ENCODE results near the gene CHRNA3.

CHRNA3 gene

GRCh38 chr15:78620527-78621421 lies at the start of gene CHRNA3:
Gene CHRNA3, minus strand, starts transcription at chr15:78620996. Its CDS starts 202 bp downstream, at chr15:78620794.
- H3K4me3 ChIP-seq (ENCODE audit: low read length): peak within 1 kb of the TSS; percentile 56
- no peak within 1 kb of the TSS for H3K9ac ChIP-seq (ENCODE audit: low read length)
- H3K27ac ChIP-seq (ENCODE audit: low read length): no peak within 1 kb of the TSS
- no peaks in the 10 kb centered on the region for H3K4me1 ChIP-seq (ENCODE audit: control insufficient read depth, low read depth, low read length)
- H3K27me3 ChIP-seq (ENCODE audit: control insufficient read depth, insufficient read depth, low read length): peaks cover 44% of the 10 kb centered on the region
- H3K9me3 ChIP-seq (ENCODE audit: control insufficient read depth, low read depth, low read length): no peaks in the 10 kb centered on the region
- no peaks in the 10 kb centered on the region for H3K36me3 ChIP-seq (ENCODE audit: control insufficient read depth, low read depth, low read length)

- Histone ChIP-seq H3K36me3 (ENCODE audit: control insufficient read depth, low read depth, low read length) (no peaks in the 10 kb centered on the region), H3K9me3 (ENCODE audit: control insufficient read depth, low read depth, low read length) (no peaks in the 10 kb centered on the region), H3K4me1 (ENCODE audit: control insufficient read depth, low read depth, low read length) (peaks cover 29% of the 10 kb centered on the region), H3K27me3 (ENCODE audit: control insufficient read depth, insufficient read depth, low read length) (peaks cover 4% of the 10 kb centered on the region), H3K27ac (ENCODE audit: low read length) (no peak overlapping the region), H3K9ac (ENCODE audit: low read length) (no peak overlapping the region), H3K4me3 (ENCODE audit: low read length) (no peak overlapping the region)
These were observed 48.2 kb upstream of the CHRNA3 start for GRCh38 chr15:78668987-78669386.

- peaks cover 4% of the 10 kb centered on the region for H3K27me3 ChIP-seq (ENCODE audit: control insufficient read depth, insufficient read depth, low read length)
- H3K27ac ChIP-seq (ENCODE audit: low read length): no peak overlapping the region
- no peaks in the 10 kb centered on the region for H3K36me3 ChIP-seq (ENCODE audit: control insufficient read depth, low read depth, low read length)
- H3K4me3 ChIP-seq (ENCODE audit: low read length): no peak overlapping the region
- peaks cover 22% of the 10 kb centered on the region for H3K4me1 ChIP-seq (ENCODE audit: control insufficient read depth, low read depth, low read length)
- H3K9me3 ChIP-seq (ENCODE audit: control insufficient read depth, low read depth, low read length): no peaks in the 10 kb centered on the region
- no peak overlapping the region for H3K9ac ChIP-seq (ENCODE audit: low read length)
These were observed 46.9 kb upstream of the CHRNA3 start for GRCh38 chr15:78667578-78668236.

DNA sequence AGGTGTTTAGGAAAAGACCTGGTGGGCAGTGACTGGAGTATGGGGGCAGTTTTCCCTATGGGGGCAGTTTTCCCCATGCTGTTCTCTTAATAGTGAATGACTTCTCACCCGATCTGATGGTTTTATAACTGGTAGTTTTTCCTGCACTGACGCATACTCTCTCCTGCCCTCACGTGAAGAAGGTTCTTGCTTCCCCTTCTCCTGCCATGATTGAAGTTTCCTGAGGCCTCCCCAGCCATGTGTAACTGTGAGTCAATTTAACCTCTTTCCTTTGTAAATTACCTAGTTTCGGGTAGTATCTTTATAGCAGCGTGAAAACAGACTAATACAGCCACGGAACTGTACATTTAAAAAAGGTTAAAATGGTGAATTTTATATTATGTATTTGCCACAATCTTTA lies 45.2 kb upstream of the CHRNA3 start:
- H3K4me1 ChIP-seq (ENCODE audit: control insufficient read depth, low read depth, low read length): peaks cover 7% of the 10 kb centered on the region
- H3K9me3 ChIP-seq (ENCODE audit: control insufficient read depth, low read depth, low read length): no peaks in the 10 kb centered on the region
- H3K4me3 ChIP-seq (ENCODE audit: low read length): no peak overlapping the region
- H3K27me3 ChIP-seq (ENCODE audit: control insufficient read depth, insufficient read depth, low read length): no peaks in the 10 kb centered on the region
- no peaks in the 10 kb centered on the region for H3K36me3 ChIP-seq (ENCODE audit: control insufficient read depth, low read depth, low read length)
- no peak overlapping the region for H3K27ac ChIP-seq (ENCODE audit: low read length)
- H3K9ac ChIP-seq (ENCODE audit: low read length): no peak overlapping the region

DNA sequence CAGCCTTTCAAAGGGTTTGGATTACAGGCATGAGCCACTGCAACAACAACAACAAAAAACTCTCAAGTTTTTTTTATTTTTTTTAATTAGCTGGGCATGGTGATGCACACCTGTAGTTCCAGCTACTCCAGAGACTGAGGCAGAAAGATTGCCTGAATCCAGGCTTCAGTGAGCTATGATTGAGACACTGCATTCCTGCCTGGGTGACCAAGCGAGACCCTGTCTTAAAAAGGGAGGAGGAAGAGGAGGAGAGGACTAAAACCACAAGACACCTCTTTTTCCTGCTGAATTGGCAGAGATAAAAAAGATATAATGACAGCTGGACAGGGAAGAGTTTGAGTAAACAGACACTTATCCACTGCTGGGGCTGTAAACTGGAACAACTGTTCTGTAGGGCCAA lies 42.9 kb upstream of the CHRNA3 start:
- Histone ChIP-seq H3K4me1 (ENCODE audit: control insufficient read depth, low read depth, low read length) (no peaks in the 10 kb centered on the region), H3K9me3 (ENCODE audit: control insufficient read depth, low read depth, low read length) (no peaks in the 10 kb centered on the region), H3K36me3 (ENCODE audit: control insufficient read depth, low read depth, low read length) (no peaks in the 10 kb centered on the region), H3K27ac (ENCODE audit: low read length) (no peak overlapping the region), H3K27me3 (ENCODE audit: control insufficient read depth, insufficient read depth, low read length) (no peaks in the 10 kb centered on the region), H3K9ac (ENCODE audit: low read length) (no peak overlapping the region), H3K4me3 (ENCODE audit: low read length) (no peak overlapping the region)

- Histone ChIP-seq H3K27ac (ENCODE audit: low read length) (no peak overlapping the region), H3K36me3 (ENCODE audit: control insufficient read depth, low read depth, low read length) (no peaks in the 10 kb centered on the region), H3K4me3 (ENCODE audit: low read length) (no peak overlapping the region), H3K4me1 (ENCODE audit: control insufficient read depth, low read depth, low read length) (no peaks in the 10 kb centered on the region), H3K9me3 (ENCODE audit: control insufficient read depth, low read depth, low read length) (no peaks in the 10 kb centered on the region), H3K9ac (ENCODE audit: low read length) (no peak overlapping the region), H3K27me3 (ENCODE audit: control insufficient read depth, insufficient read depth, low read length) (no peaks in the 10 kb centered on the region)
These were observed 41.2 kb upstream of the CHRNA3 start for GRCh38 chr15:78662028-78662427.

DNA sequence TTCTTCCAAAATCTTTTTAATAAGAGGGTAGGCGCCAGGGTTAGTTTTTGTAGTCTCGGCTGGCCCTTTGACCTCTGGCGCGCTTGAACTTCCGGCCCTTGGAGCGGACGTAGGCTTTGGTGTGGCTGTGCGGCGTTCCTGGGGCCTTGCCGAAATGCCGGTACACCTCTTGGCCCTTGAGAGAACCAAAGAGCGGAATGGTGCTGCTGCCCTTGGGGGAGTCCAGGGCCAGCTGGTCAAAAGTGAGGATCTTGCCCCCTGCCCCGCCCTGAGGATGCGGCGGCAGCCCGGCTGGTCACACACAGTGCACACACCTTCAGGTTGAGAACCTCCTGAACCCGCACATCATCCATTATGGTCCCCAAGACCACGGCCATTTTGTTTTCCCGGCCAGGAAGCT lies 40.2 kb upstream of the CHRNA3 start:
- no peaks in the 10 kb centered on the region for H3K4me1 ChIP-seq (ENCODE audit: control insufficient read depth, low read depth, low read length)
- no peak overlapping the region for H3K4me3 ChIP-seq (ENCODE audit: low read length)
- no peaks in the 10 kb centered on the region for H3K36me3 ChIP-seq (ENCODE audit: control insufficient read depth, low read depth, low read length)
- H3K27me3 ChIP-seq (ENCODE audit: control insufficient read depth, insufficient read depth, low read length): no peaks in the 10 kb centered on the region
- no peak overlapping the region for H3K9ac ChIP-seq (ENCODE audit: low read length)
- no peak overlapping the region for H3K27ac ChIP-seq (ENCODE audit: low read length)
- H3K9me3 ChIP-seq (ENCODE audit: control insufficient read depth, low read depth, low read length): no peaks in the 10 kb centered on the region

DNA sequence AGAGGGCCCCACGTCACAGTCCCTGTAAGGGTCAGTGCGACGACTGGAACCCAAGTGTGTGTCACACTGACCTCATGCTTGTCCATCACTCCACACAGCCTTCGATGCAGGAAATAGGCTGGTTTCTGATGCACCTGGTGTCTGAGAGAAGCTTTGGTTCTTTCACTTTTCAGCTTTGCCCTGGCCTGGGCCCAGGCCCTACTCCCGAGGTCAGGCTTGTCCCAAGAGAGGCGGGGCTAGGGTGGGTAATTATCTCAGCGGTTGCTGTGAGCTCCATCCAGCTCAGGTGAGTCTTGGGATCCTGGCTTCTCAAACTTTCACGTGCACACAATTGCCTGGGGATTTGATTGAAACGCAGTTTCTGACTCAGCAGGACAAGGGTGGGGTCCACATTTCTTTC lies 39.8 kb upstream of the CHRNA3 start:
- H3K4me3 ChIP-seq (ENCODE audit: low read length): no peak overlapping the region
- no peaks in the 10 kb centered on the region for H3K4me1 ChIP-seq (ENCODE audit: control insufficient read depth, low read depth, low read length)
- no peaks in the 10 kb centered on the region for H3K36me3 ChIP-seq (ENCODE audit: control insufficient read depth, low read depth, low read length)
- no peak overlapping the region for H3K9ac ChIP-seq (ENCODE audit: low read length)
- no peak overlapping the region for H3K27ac ChIP-seq (ENCODE audit: low read length)
- no peaks in the 10 kb centered on the region for H3K27me3 ChIP-seq (ENCODE audit: control insufficient read depth, insufficient read depth, low read length)
- H3K9me3 ChIP-seq (ENCODE audit: control insufficient read depth, low read depth, low read length): no peaks in the 10 kb centered on the region

GRCh38 chr15:78658823-78659222 lies 38.0 kb upstream of the CHRNA3 start:
- H3K27me3 ChIP-seq (ENCODE audit: control insufficient read depth, insufficient read depth, low read length): no peaks in the 10 kb centered on the region
- H3K27ac ChIP-seq (ENCODE audit: low read length): no peak overlapping the region
- no peak overlapping the region for H3K4me3 ChIP-seq (ENCODE audit: low read length)
- H3K4me1 ChIP-seq (ENCODE audit: control insufficient read depth, low read depth, low read length): no peaks in the 10 kb centered on the region
- no peaks in the 10 kb centered on the region for H3K9me3 ChIP-seq (ENCODE audit: control insufficient read depth, low read depth, low read length)
- H3K9ac ChIP-seq (ENCODE audit: low read length): no peak overlapping the region
- no peaks in the 10 kb centered on the region for H3K36me3 ChIP-seq (ENCODE audit: control insufficient read depth, low read depth, low read length)

- H3K4me3 ChIP-seq (ENCODE audit: low read length): no peak overlapping the region
- H3K9ac ChIP-seq (ENCODE audit: low read length): no peak overlapping the region
- H3K27ac ChIP-seq (ENCODE audit: low read length): no peak overlapping the region
- H3K9me3 ChIP-seq (ENCODE audit: control insufficient read depth, low read depth, low read length): no peaks in the 10 kb centered on the region
- no peaks in the 10 kb centered on the region for H3K36me3 ChIP-seq (ENCODE audit: control insufficient read depth, low read depth, low read length)
- H3K4me1 ChIP-seq (ENCODE audit: control insufficient read depth, low read depth, low read length): no peaks in the 10 kb centered on the region
- H3K27me3 ChIP-seq (ENCODE audit: control insufficient read depth, insufficient read depth, low read length): no peaks in the 10 kb centered on the region
These were observed 33.5 kb upstream of the CHRNA3 start for GRCh38 chr15:78654272-78654671.

GRCh38 chr15:78651930-78652615 lies 31.3 kb upstream of the CHRNA3 start:
- Histone ChIP-seq H3K36me3 (ENCODE audit: control insufficient read depth, low read depth, low read length) (no peaks in the 10 kb centered on the region), H3K9ac (ENCODE audit: low read length) (no peak overlapping the region), H3K4me3 (ENCODE audit: low read length) (no peak overlapping the region), H3K9me3 (ENCODE audit: control insufficient read depth, low read depth, low read length) (no peaks in the 10 kb centered on the region), H3K27ac (ENCODE audit: low read length) (no peak overlapping the region), H3K4me1 (ENCODE audit: control insufficient read depth, low read depth, low read length) (no peaks in the 10 kb centered on the region), H3K27me3 (ENCODE audit: control insufficient read depth, insufficient read depth, low read length) (no peaks in the 10 kb centered on the region)

Data from iPS-18a (cell line).